Measurements from ENCODE around the gene CNOT6. TPM values are rescaled to one million over a fixed set of nuclear protein-coding genes. Genes with fewer than 3 reads are reported as not detected.
"Not testable (repeated sequence)": the region's sequence is repeated elsewhere in the genome, so short reads cannot be mapped to it uniquely, and the experiment has no call there.

CNOT6 gene
- total RNA-seq, 1 experiment from 2014 or later: 59.1 TPM

GRCh38 chr5:180456792-180457191, 37.4 kb upstream of the CNOT6 start:
- H3K36me3 ChIP-seq (ENCODE audit: control insufficient read depth in 1 of 2, insufficient read depth in 2 of 2, low read length in 2 of 2): no peaks in the 10 kb centered on the region
- ATAC-seq (no peak), DNase-seq (ENCODE audit: low read depth, low spot score) (no peak)
- no peak overlapping the region for H3K9ac ChIP-seq (ENCODE audit: low read length)
- TF ChIP-seq ATF3 (IDR thresholded peaks at IDR 0.05) (no peak), ZNF274 (IDR thresholded peaks at IDR 0.05; ENCODE audit: low read depth, low read length) (no peak)
- H3K4me3 ChIP-seq (replicated peaks in 1 of 2; ENCODE audit: low read depth in 1 of 2, low read length in 2 of 2): no peak overlapping the region
- RAD21 ChIA-PET (ENCODE audit: low non-redundant PET in 1 of 2, low total read pairs in 2 of 2, uncharacterized antibody in 2 of 2, unreplicated experiment in 2 of 2): no interaction called here
- BruUV-seq (replicated peaks): no TSS peak
- no peaks in the 10 kb centered on the region for H3K9me3 ChIP-seq (ENCODE audit: control insufficient read depth in 1 of 2, insufficient read depth in 1 of 2, low read depth in 1 of 2, low read length in 2 of 2)
- H3K9me2 ChIP-seq (ENCODE audit: insufficient read depth): no peaks in the 10 kb centered on the region
- H3K4me2 ChIP-seq (ENCODE audit: low read length): no peak overlapping the region
- no peaks in the 10 kb centered on the region for H3K79me2 ChIP-seq (ENCODE audit: insufficient read depth, low read length)
- CTCF ChIA-PET: no interaction called here
- no peaks in the 10 kb centered on the region for H3K4me1 ChIP-seq (ENCODE audit: control insufficient read depth in 1 of 2, insufficient read depth in 2 of 2, low read length in 2 of 2)
- POLR2A ChIA-PET: no interaction called here
- no peaks in the 10 kb centered on the region for H3K27me3 ChIP-seq (ENCODE audit: insufficient read depth, low read length)
- H4K20me1 ChIP-seq (ENCODE audit: insufficient read depth): no peaks in the 10 kb centered on the region
- no peak overlapping the region for H2AFZ ChIP-seq (ENCODE audit: low read depth, low read length, poor library complexity, severe bottlenecking)
- H3K27ac ChIP-seq (ENCODE audit: low read depth, low read length): no peak overlapping the region
- intact Hi-C loops (cut with micrococcal nuclease): no loop called here

GRCh38 chr5:180458852-180459673, 35.1 kb upstream of the CNOT6 start:
- ATAC-seq; H3K9me2 ChIP-seq (ENCODE audit: insufficient read depth); H3K4me1 ChIP-seq (ENCODE audit: control insufficient read depth in 1 of 2, insufficient read depth in 2 of 2, low read length in 2 of 2); intact Hi-C loops (cut with micrococcal nuclease); H3K4me2 ChIP-seq (ENCODE audit: low read length); H3K79me2 ChIP-seq (ENCODE audit: insufficient read depth, low read length); H2AFZ ChIP-seq (ENCODE audit: low read depth, low read length, poor library complexity, severe bottlenecking); POLR2A ChIA-PET; H3K27me3 ChIP-seq (ENCODE audit: insufficient read depth, low read length); H3K27ac ChIP-seq (ENCODE audit: low read depth, low read length); H4K20me1 ChIP-seq (ENCODE audit: insufficient read depth); BruUV-seq (replicated peaks); H3K4me3 ChIP-seq (replicated peaks in 1 of 2; ENCODE audit: low read depth in 1 of 2, low read length in 2 of 2); CTCF ChIA-PET; H3K9me3 ChIP-seq (ENCODE audit: control insufficient read depth in 1 of 2, insufficient read depth in 1 of 2, low read depth in 1 of 2, low read length in 2 of 2); H3K9ac ChIP-seq (ENCODE audit: low read length); H3K36me3 ChIP-seq (ENCODE audit: control insufficient read depth in 1 of 2, insufficient read depth in 2 of 2, low read length in 2 of 2); DNase-seq (ENCODE audit: low read depth, low spot score): not testable (repeated sequence)
- RAD21 ChIA-PET (ENCODE audit: low non-redundant PET in 1 of 2, low total read pairs in 2 of 2, uncharacterized antibody in 2 of 2, unreplicated experiment in 2 of 2): interaction anchor here in 1 of 2 experiments (0.7 kb wide), 1 partner anchor 821 kb away, joined by 3 read pairs; no protein-coding TSS in a partner anchor

- H3K27me3 ChIP-seq (ENCODE audit: insufficient read depth, low read length); DNase-seq (ENCODE audit: low read depth, low spot score); H3K4me2 ChIP-seq (ENCODE audit: low read length); RAD21 ChIA-PET (ENCODE audit: low non-redundant PET in 1 of 2, low total read pairs in 2 of 2, uncharacterized antibody in 2 of 2, unreplicated experiment in 2 of 2); H3K36me3 ChIP-seq (ENCODE audit: control insufficient read depth in 1 of 2, insufficient read depth in 2 of 2, low read length in 2 of 2); BruUV-seq (replicated peaks); ATAC-seq; H3K9me3 ChIP-seq (ENCODE audit: control insufficient read depth in 1 of 2, insufficient read depth in 1 of 2, low read depth in 1 of 2, low read length in 2 of 2); H3K9ac ChIP-seq (ENCODE audit: low read length); H3K4me3 ChIP-seq (replicated peaks in 1 of 2; ENCODE audit: low read depth in 1 of 2, low read length in 2 of 2); H3K4me1 ChIP-seq (ENCODE audit: control insufficient read depth in 1 of 2, insufficient read depth in 2 of 2, low read length in 2 of 2); H3K79me2 ChIP-seq (ENCODE audit: insufficient read depth, low read length); CTCF ChIA-PET; H2AFZ ChIP-seq (ENCODE audit: low read depth, low read length, poor library complexity, severe bottlenecking); H3K9me2 ChIP-seq (ENCODE audit: insufficient read depth); H3K27ac ChIP-seq (ENCODE audit: low read depth, low read length); intact Hi-C loops (cut with micrococcal nuclease); POLR2A ChIA-PET; H4K20me1 ChIP-seq (ENCODE audit: insufficient read depth): not testable (repeated sequence)
These were observed 34.5 kb upstream of the CNOT6 start for GRCh38 chr5:180459674-180460142.

All from HCT116 (cell line).